Caki2 (cell line): ENCODE results near the gene CIDEA. TPM values are rescaled to one million over a fixed set of nuclear protein-coding genes. Genes with fewer than 3 reads are reported as not detected.
A peak's percentile ranks its signal among the peaks of the same experiment; 100 is the strongest.
"Not testable (repeated sequence)": the region's sequence is repeated elsewhere in the genome, so short reads cannot be mapped to it uniquely, and the experiment has no call there.

Source experiments
- DNase-seq: peaks from one replicate; pipeline ENCODE4 v3.0.0-alpha.2; 2015; ENCODE audit warnings: low read depth
- in situ Hi-C: cut with HindIII; loops from 2 replicates; pipeline ENCODE4 v1.10.0; 2016; ENCODE audit warnings: low sequenced_read_pairs, low pct_unique_long_range_greater_than_20kb, mixed read lengths
- total RNA-seq: library from RNA; depleted of rRNA; stranded (reverse); fragments of >200 nt; shearing (Covaris generic); gene quantifications from 2 replicates; pipeline ENCODE4 v1.2.3, GENCODE V29; 2014; ENCODE audit warnings: low replicate concordance

Gene CIDEA
- total RNA-seq, 1 experiment from 2014 or later: not detected

DNA sequence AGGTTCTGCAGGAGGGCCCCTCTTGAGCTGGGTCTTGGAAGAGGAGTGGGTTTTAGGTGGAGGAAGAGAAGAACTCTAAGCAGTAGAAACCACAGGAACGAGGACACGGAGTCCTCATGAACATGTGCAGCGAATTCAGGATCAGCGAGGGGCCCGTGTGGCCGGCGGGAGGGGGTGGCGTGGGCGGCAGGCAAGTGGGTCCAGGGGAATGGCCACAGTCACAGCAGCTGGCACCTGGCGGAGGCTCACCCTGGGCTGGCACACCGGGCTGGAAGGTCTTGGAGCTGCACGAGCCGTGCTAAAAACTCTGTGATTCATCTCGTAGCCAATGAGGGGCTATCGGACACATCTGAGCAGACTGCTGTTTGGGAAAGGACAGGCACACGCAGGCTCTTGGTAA lies 18.0 kb upstream of the CIDEA start:
- in situ Hi-C loops: no loop called here
- no peak for DNase-seq

DNA sequence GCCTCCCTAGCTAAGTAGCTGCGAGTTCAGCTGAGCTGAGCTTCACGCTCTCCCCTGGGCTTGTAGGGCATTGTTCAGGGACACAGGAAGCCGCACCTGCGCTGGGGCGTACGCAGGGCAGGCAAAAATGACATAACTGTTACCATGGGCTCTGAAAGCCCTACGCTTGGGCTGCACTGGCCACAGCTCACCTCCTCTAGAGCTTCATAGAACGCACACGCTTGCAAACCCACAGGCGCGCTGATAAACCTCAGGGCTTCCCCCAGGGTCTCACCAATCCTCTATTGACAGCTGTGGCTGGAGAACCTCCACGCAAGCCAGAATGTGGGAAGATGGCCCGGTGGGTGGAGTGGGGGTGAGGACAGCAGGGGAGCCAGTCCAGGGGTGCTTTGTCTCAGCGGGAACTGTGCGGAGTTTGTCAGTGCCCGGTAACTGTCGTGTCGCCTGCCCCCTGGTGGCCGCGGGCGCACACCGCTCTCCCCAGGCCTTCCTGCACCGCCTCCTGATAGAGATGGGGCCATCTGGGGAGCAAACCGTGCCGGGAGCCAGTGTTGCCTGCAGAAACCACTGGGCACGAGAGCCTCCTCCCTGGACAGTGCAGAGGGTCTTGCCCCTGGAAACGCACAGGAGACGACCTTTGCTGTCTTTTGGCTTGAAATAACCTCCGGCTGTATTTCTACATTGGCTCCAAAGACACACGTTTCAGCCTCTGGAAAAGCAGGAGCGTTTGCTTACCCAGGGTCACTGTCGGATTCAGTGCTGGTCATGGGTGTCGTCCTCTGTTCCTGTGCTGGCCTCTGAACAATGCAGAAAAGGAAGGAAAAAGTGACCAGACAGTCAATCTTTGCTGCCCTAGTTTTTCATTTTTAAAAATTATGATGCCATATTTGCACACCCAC lies 17.0 kb upstream of the CIDEA start:
- in situ Hi-C loops: no loop called here
- DNase-seq: peak; percentile 34

DNA sequence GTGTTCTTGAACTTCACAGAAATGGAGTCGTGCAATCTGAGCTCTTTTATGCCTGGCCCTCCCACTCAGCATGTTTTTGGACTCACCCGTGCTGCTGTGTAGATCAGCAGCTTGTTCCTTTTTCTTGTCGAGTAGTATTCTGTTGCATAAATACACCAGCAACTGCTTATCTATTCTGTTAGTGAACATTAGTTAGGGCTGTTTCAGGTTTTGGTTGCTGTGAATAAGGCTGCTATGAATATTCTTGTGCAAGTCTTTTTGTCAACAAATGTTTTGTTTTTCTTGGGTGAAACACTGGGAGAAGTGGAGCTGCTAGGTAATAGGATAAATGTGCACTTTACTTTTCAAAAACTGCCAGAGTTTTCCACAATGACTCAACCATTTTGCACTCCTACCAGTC lies 15.3 kb upstream of the CIDEA start:
- in situ Hi-C loops: no loop called here
- no peak for DNase-seq

DNA sequence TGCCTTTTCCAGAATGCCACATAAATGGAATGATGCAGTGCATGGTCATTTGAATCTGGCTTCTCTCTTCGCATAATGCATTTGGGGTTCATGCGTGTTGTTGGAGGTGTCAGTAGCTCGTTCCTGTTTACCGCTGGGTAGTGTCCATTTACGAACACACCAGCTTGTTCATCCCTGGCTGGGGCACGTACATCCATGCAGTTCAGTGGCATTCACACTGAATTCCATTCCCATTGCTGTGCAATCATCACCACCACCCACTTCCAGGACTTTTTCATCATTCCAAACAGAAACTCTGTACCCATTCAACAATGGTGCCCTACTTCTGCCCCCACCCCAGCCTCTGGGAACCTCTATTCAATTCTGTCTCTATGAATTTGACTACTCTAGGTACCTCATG lies 14.7 kb upstream of the CIDEA start:
- DNase-seq: no peak
- in situ Hi-C loops: no loop called here

DNA sequence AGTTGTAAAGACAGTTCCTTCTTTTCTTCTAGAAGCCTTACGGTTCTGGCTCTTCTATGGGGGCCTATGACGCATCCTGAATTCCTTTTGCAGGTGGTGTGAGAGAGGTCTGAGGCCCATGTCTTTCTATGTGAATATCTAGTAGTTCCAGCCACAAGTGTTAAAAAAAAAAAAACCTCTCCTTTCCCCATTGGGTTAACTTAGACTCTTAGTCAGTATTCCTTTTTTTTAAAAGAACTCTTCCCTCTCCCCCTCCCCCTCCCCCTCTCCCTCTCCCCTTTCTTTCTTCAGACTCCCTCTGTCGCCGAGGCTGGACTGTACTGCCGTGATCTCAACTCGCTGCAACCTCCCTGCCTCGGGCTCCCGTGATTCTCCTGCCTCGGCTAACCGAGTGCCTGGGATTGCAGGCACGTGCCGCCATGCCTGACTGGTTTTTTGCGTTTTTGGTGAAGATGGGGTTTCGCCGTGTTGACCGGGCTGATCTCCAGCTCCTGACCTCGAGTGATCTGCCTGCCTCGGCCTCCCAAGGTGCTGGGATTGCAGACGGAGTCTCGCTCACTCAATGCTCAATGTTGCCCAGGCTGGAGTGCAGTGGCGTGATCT lies 11.4 kb upstream of the CIDEA start:
- in situ Hi-C loops: no loop called here

DNA sequence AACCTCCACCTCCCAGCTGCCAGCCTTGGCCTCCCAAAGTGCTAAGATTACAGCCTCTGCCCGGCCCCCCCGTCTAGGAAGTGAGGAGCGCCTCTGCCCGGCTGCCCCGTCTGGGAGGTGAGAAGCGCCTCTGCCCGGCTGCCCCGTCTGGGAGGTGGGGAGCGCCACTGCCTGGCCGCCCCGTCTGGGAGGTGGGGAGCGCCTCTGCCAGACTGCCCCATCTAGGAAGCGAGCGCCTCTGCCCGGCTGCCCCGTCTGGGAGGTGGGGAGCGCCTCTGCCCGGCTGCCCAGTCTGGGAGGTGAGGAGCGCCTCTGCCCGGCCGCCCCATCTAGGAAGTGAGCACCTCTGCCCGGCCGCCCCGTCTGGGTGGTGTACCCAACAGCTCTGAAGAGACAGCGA lies 10.9 kb upstream of the CIDEA start:
- DNase-seq, in situ Hi-C loops: not testable (repeated sequence)

More for the DNA sequence above, 11.4 kb upstream of the CIDEA start:
- no peak for DNase-seq

DNA sequence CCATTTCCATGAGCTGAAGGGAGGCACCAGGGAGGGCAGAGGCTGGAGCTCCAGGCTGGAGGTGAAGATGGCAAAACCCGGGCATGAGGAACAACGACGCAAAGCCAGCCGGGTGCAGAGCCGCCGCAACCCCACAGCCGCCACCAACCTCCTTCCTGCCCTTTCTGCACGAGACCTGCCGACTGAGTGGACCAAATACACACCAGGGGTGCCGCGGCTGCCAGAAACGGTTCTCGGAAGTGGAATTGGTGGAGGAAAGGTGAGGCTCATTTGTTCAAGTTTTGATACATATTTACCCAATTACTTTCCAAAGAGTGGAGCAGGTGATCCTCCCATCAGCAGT lies 8.4 kb upstream of the CIDEA start:
- no peak for DNase-seq
- in situ Hi-C loops: no loop called here

DNA sequence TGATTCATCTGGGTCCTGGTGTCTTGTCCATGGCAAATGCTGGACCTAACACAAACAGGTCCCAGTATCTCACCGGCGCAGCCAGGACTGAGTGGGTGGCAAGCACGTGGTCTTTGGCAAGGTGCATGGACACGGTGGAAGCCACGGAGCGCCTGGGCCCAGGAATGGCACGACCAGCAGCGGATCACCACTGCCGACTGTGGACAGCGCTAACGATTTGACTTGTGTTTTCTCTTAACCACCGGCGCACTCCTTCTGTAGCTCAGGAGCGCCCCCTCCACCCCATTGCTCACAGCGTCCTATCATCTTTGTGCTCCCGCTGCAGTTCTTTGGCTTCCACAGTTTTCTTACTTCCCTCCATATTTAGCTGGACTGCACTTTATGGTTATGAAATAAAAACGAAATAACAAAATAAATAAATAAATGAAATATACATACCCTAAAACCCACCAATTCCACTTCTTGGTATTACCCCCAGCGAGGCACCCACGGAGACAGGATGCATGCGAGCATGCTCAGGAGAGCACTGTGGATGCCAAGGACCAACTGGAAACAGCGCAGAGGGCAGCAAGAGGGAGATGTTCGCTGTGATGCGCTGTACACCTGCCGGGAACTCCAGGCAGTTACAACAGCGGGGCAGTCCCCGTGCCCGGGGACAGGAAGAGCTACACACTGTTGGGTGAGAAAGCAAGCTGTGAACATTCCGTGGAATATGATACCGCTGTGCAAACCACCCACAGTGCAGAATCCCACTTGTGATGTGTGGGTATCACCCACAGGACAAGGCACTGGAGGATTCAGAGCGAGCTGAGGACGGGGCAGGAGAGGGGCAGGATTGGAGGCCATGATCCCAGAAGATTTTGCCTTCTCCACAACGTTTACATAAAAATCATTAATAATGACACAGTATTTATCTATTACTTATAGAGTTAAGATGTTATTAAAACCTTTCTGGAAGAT lies 7.0 kb upstream of the CIDEA start:
- in situ Hi-C loops: no loop called here
- no peak for DNase-seq

DNA sequence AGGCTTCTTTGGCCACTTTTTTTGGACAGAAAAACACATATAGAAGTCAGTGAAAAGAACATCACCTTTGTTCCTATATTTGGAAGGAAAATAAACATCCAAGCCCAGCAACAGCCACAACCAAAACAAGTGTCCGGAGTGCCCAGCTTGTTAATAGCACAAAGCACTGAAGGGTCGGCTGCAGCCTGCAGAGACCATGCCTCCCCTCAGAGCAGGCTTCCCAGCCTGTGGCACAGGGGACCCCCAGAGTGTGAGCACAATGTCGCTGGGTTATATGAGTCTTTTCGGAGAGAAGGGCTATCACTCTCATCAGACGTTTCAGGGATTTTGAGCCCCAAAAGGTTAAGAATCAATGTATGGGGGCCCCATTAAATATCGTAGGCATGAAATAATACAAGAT lies 6.2 kb upstream of the CIDEA start:
- in situ Hi-C loops: no loop called here
- no peak for DNase-seq

DNA sequence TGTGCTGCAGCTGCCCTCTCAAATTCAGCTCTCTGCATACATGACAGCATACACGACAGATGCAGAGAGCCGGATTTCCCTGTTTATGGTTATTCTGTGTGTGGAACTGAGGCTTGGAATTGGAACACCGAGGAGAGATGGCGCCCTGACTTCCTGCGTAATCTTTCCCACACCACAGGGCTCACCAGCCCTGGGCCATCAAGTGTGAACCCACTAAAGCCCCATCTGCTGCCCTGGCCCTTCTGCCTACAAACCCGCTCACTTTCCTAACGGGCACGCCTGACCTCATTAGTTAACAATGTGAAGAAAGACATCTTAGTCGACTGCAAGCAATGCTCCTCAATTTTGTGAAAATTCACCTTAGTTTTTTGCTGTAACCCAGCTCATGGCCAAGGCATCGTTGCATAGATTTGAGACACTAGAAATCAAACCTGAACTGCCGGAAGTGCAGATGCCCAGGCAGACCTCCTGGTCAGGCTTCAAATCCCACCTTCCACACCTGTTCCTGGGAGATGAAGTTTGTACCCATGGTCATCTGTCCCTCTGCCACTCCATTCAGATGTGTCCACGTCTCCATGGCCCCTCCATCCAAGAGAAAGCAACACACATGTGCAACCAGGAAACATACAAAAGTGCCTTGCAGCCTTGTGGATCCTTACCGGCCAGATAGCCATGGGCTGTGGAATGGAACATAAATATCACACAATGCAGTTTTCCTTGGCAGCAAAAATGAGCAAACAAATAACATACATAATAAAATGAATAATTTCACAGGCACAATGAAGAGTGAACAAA lies 5.0 kb upstream of the CIDEA start:
- DNase-seq: no peak
- in situ Hi-C loops: no loop called here

DNA sequence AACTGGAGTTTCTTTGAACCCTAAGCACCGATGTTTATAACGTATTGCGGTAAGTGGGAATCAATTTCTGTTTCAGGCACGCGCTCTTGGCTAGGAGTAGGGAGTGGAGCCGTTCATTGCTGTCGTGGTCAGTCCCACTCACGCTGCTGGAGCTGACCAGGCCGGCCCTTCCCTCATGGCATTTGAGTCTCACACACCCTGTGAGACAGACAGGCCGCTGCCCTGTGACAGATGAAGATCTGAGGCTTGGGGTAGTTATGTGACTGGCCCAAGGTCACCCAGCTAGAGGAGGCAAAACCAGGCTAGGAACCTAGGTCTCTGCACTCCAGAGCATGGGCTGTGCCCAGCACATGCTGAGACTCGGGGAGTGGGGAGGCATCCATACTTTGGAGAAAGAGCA lies 2.9 kb upstream of the CIDEA start:
- DNase-seq: no peak
- in situ Hi-C loops: no loop called here

DNA sequence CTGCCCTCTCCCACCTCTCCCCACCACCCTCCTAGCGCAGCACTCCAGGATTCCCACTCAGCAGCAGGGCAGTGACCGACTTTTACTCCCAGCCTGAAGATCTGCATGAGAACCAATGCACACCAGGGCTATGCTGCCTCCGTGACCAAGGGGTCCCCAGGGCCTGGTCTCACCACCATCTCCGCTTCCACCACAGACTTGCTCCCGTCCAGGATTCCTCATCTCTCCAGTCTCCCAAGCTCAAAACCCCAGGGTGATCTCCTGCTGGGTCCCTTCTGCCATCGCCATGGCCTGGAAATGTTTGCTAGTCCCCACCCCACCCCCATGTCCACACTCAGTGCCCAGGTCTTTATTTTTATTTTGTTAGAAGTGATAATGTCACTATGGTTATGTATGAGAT lies 2.1 kb upstream of the CIDEA start:
- DNase-seq: no peak
- in situ Hi-C loops: no loop called here

DNA sequence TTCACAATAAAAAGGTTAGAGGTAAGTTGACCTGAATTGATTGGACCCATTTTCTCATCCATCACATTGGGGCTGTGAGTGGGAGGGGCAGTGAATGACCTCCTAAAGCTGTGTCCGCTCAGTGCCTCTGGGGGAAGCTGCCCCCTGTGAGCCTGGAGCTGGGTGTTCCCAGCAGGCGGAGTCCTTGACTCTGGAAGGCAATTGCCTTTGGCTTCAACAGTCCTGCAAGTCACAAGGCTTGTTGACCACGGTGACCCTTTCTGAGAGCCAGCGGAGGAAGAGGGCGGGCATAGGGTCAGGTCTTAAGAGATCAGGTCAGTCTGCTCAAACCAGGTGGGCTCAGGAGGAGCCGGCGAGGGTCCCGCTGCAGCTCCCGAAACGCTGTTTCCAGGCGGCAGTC lies 1.1 kb upstream of the CIDEA start:
- in situ Hi-C loops: no loop called here
- DNase-seq: no peak

DNA sequence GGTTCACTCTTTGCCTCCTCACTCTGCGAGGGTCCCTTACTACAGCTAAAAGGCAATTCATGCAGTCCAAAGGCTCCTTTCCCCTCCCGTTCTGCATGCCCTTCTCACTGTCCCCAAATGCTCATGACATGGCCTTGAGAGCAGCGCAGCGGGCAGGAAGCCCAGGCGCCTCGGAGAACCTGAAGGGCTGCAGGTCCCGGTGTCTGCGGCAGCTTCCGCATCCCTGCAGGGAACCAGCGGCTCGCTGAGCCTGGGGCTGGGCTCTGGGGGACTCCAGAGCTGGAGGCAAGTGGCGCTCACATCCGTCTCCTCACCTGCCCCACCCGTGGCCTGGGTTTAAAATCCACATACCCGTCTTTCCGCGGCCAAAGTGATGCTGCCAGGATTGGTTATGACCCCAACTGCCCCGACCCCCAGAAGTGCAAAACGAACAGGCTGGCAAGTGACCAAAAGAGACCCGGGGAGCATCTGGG lies 462 bp upstream of the CIDEA start:
- in situ Hi-C loops: no loop called here
- no peak for DNase-seq

DNA sequence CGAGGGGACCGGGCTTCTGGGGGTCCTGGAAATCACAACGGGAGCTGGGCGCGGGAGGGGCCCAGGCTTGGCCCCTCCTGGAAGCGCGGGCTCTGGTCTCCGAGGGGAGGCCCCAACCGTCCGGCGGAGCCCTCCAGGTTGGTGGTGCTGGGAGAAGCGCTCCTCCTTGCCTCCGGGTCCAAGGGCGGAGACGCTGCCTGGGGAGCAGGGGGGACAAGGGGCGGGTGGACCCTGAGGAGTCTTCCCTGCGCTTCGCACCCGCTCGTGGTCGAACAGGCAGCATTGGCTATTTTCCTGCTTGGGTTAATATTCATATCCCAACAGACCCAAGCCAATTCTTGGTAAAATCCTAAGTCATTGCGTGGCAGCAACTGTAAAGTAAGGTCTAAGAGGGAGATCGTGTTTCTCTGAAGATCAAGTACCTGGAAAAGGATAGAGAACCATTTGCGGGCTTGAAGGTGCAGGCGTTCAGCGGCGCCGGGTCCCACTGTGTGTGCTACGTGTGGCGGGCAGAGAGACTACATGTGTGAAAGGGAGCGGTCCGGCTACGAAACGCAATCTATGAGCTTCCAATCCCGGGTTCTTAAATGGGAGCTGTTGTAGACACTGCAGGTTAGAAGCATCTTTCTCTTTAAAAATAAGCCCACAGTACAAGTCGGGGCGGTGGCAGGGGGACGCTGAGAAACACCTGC lies 805 bp downstream of the CIDEA start:
- no peak for DNase-seq
- in situ Hi-C loops: no loop called here

DNA sequence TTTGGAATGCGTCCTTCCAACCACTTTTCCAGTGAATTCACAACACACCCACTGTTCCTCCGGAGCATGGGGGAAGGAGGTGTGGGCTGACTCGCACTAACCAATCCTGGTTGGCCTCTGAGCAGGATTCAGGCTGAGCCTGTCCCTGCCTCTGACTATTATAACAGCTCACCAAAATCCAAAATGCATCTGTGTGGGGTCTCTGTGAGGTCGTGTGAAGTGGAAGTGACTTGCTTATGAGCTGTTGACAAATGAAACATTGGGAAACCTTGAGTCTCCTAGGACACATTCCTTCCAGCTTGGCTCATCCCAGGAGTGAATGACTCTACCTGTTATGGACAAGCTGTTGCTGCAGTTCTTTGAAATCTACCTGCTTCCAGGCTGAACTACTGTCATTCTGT lies 1.5 kb downstream of the CIDEA start:
- in situ Hi-C loops: no loop called here
- DNase-seq: peak; percentile 9

DNA sequence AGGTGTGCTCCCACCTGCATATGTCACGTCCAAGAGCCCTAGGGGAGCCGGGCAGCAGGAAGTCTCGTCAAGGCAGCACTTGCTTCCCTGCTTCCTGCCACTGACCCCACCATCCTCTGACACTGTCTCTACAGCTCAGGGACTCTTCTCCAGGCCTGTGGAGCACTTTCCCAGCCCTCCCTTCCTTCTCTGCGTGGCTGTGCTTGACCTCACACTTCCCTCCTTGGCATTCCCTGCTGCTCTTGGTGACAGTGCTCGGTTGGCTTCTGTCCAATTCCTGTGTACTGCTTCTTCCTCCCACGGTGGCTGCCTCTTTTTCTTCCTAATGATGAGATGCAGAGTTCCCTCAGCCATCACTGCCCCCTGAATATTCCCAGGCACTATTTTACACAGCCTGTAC lies 2.8 kb downstream of the CIDEA start:
- no peak for DNase-seq
- in situ Hi-C loops: no loop called here
